Osteocyte (in vitro differentiated cells): ENCODE data around the gene NGEF. TPM values are rescaled to one million over a fixed set of nuclear protein-coding genes. Genes with fewer than 3 reads are reported as not detected.

Experiments
- DNase-seq: peaks from one replicate; pipeline ENCODE4 v3.0.0; 2021; ENCODE audit warnings: mixed read lengths; ENCODE audit not compliant: unreplicated experiment; ENCODE audit errors: extremely low spot score
- H3K27ac Mint-ChIP-seq: one replicate; pipeline ENCODE4 v1.8.0; 2021; ENCODE audit warnings: mild to moderate bottlenecking, mixed read lengths; ENCODE audit not compliant: unreplicated experiment
- H3K27me3 Mint-ChIP-seq: one replicate; pipeline ENCODE4 v1.8.0; 2021; ENCODE audit warnings: mixed read lengths; ENCODE audit not compliant: unreplicated experiment
- H3K36me3 Mint-ChIP-seq: one replicate; pipeline ENCODE4 v1.8.0; 2021; ENCODE audit warnings: mixed read lengths; ENCODE audit not compliant: unreplicated experiment
- H3K4me1 Mint-ChIP-seq: one replicate; pipeline ENCODE4 v1.8.0; 2021; ENCODE audit warnings: mixed read lengths; ENCODE audit not compliant: unreplicated experiment
- H3K4me3 Mint-ChIP-seq: one replicate; pipeline ENCODE4 v1.8.0; 2021; ENCODE audit warnings: mild to moderate bottlenecking, moderate library complexity, mixed read lengths; ENCODE audit not compliant: unreplicated experiment
- H3K9me3 Mint-ChIP-seq: one replicate; pipeline ENCODE4 v1.8.0; 2021; ENCODE audit warnings: mixed read lengths; ENCODE audit not compliant: unreplicated experiment
- total RNA-seq: library from RNA; stranded (reverse); gene quantifications from 2 replicates; pipeline ENCODE4 v1.2.1, GENCODE V29; 2021
- TF ChIP-seq, protein P1 (sequence below): fragments of 200-600 bp; sonication (generic); IDR thresholded peaks from 2 replicates; pipeline ENCODE4 v1.5.0; 2021; ENCODE audit warnings: antibody characterized with exemption, mild to moderate bottlenecking, moderate library complexity

NGEF gene
- total RNA-seq, 1 donor from 2014 or later, result 0.27 TPM

DNA sequence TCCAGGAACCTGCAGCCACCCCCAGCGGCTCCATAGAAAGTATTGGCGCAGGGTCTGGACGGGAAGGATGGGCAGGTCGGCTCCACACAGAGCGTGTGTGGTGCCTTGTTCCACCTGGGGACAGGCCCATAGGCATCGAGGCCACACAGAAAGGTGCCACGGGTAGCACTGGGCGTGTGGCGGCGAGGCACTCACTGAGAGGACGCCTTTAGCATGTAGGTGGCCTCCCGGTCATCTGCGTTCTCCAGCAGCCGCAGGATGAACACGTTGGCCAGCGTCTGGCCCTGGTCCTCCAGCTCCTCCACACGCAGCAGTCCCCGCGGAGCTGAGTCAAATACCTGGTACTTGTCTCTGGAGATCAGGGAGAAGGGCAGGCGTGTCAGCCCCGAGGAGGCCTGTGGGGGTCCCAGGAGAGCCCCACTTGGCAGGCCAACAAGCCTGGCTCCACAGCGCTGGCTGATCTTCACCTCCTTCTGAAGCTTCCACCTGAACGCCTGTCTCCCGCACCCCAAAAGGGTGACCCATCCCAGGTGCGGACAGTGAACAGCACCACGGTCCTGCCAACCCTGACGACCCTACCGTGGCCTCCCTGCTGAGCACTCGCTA, 129.8 kb downstream of the NGEF start:
- Mint-ChIP-seq H3K4me3 (no peak overlapping the region), H3K4me1 (no peaks in the 10 kb centered on the region), H3K36me3 (no peaks in the 10 kb centered on the region), H3K9me3 (no peaks in the 10 kb centered on the region), H3K27me3 (no peaks in the 10 kb centered on the region), H3K27ac (no peak overlapping the region)
- TF ChIP-seq, protein P1, sequence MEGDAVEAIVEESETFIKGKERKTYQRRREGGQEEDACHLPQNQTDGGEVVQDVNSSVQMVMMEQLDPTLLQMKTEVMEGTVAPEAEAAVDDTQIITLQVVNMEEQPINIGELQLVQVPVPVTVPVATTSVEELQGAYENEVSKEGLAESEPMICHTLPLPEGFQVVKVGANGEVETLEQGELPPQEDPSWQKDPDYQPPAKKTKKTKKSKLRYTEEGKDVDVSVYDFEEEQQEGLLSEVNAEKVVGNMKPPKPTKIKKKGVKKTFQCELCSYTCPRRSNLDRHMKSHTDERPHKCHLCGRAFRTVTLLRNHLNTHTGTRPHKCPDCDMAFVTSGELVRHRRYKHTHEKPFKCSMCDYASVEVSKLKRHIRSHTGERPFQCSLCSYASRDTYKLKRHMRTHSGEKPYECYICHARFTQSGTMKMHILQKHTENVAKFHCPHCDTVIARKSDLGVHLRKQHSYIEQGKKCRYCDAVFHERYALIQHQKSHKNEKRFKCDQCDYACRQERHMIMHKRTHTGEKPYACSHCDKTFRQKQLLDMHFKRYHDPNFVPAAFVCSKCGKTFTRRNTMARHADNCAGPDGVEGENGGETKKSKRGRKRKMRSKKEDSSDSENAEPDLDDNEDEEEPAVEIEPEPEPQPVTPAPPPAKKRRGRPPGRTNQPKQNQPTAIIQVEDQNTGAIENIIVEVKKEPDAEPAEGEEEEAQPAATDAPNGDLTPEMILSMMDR, result no peak
- DNase-seq, result no peak

DNA sequence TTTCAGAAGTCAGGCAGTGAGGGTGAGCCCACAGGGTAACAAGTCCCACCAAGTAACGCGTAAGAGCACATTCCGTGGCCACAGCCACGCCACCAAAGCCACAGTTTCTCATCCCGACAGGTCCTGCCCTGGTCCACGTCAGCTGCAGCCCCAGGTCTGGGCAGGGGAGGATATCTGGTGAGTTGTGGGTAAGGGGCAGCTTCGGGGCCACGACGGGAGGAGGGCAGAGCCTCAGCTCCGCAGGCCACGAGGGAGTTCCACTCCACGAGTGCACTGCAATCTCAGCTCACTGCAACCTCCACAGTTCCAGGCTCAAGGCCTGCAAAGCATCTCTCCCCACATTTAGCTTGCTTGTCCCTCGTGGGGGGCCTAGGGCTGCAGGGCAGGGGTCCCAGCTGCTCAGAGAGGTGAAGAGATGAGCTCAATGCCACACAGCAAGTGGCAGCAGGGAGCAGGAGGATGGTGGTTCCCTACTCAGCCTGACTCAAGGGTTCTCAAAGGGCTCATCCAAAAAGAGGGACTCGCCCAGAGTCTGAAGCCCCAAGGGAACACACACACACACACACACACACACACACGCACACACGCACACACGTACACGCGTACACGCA, 130.4 kb downstream of the NGEF start:
- no peak for DNase-seq
- H3K9me3 Mint-ChIP-seq, result no peaks in the 10 kb centered on the region
- peaks cover under 1% of the 10 kb centered on the region for H3K4me1 Mint-ChIP-seq
- no peak overlapping the region for H3K4me3 Mint-ChIP-seq
- no peaks in the 10 kb centered on the region for H3K36me3 Mint-ChIP-seq
- H3K27ac Mint-ChIP-seq, result no peak overlapping the region
- TF ChIP-seq, protein P1, result no peak
- no peaks in the 10 kb centered on the region for H3K27me3 Mint-ChIP-seq

DNA sequence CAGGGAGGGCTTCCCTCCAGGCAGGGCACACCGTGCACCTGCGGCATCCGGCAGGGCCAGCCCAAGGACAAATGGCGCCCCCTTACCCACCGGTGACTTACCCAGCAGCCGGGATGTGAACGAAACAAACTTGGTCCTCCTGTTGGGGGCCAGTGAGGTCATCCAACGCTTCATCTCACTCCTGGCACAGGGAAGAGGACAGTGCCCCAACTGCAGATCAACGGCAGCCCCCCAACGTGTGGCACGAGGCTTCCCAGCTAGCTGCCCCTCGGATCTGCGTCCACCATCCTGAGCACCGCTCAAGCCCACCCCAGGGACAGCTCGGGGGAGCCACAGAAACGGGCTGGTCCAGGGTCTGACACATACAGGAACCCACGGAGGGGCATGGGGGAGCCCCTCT, 131.0 kb downstream of the NGEF start:
- TF ChIP-seq, protein P1, result no peak
- H3K4me1 Mint-ChIP-seq, result peaks cover 2% of the 10 kb centered on the region
- H3K4me3 Mint-ChIP-seq, result no peak overlapping the region
- H3K27me3 Mint-ChIP-seq, result no peaks in the 10 kb centered on the region
- DNase-seq, result no peak
- H3K27ac Mint-ChIP-seq, result no peak overlapping the region
- no peaks in the 10 kb centered on the region for H3K36me3 Mint-ChIP-seq
- no peaks in the 10 kb centered on the region for H3K9me3 Mint-ChIP-seq

DNA sequence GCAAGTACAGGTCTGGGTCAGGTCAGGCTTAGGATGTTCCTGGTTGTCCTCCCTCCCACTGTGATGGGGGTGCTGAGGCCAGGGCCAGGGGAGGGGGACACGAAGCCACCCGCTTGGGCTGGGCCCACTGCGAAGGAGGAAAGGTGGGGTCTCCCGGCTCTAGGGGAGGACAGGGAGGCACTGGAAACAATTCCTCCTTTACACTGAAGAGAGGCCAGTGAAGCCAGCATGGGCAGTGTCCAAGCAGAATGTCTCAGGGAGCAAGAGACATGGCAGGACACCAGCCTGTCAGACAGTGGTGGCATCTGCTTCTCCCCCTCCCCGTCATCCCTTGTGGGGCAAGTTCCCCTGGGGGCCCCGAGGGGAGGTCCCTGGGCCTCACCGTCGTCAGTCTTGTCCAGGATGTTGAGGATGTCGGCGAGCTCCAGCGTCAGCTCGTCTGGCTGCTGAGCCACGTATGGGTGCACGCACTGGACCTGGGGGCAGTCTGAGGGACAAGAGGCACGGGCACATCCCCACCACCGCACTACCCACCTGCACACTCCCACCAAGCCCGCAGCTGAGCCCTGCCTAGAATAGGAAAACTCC, 132.2 kb downstream of the NGEF start:
- H3K4me3 Mint-ChIP-seq, result no peak overlapping the region
- H3K36me3 Mint-ChIP-seq, result no peaks in the 10 kb centered on the region
- peaks cover 2% of the 10 kb centered on the region for H3K4me1 Mint-ChIP-seq
- TF ChIP-seq, protein P1, result no peak
- no peaks in the 10 kb centered on the region for H3K9me3 Mint-ChIP-seq
- no peaks in the 10 kb centered on the region for H3K27me3 Mint-ChIP-seq
- H3K27ac Mint-ChIP-seq, result no peak overlapping the region
- no peak for DNase-seq
